HEK293 (cell line): ENCODE results near the gene TOR1A.

Source experiments
- GLIS1 ChIP-seq: fragments of 450-650 bp; formaldehyde crosslinking; IDR thresholded peaks from 2 replicates; pipeline ENCODE4 v1.5.1; 2016; ENCODE audit warnings: missing biosample characterization, missing genetic modification characterization
- HOXC10 ChIP-seq: sonication (generic); formaldehyde crosslinking; IDR thresholded peaks from 2 replicates; pipeline ENCODE4 v1.8.1; 2023; ENCODE audit warnings: mild to moderate bottlenecking, missing genetic modification reagents
- MYNN ChIP-seq: fragments of 450-650 bp; formaldehyde crosslinking; IDR thresholded peaks from 2 replicates; pipeline ENCODE4 v1.5.1; 2016; ENCODE audit warnings: missing biosample characterization, missing genetic modification characterization, borderline replicate concordance
- OVOL3 ChIP-seq: fragments of 450-650 bp; formaldehyde crosslinking; IDR thresholded peaks from 2 replicates; pipeline ENCODE4 v1.5.1; 2016; ENCODE audit warnings: missing biosample characterization, missing genetic modification characterization
- SCRT1 ChIP-seq: fragments of 450-650 bp; formaldehyde crosslinking; IDR thresholded peaks from 2 replicates; pipeline ENCODE4 v1.5.1; 2016; ENCODE audit warnings: missing biosample characterization, missing genetic modification characterization, borderline replicate concordance
- YY2 ChIP-seq: fragments of 450-650 bp; formaldehyde crosslinking; IDR thresholded peaks from 2 replicates; pipeline ENCODE4 v1.5.1; 2016; ENCODE audit warnings: missing biosample characterization, missing genetic modification characterization
- ZBTB21 ChIP-seq: fragments of 450-650 bp; formaldehyde crosslinking; IDR thresholded peaks from 2 replicates; pipeline ENCODE4 v1.5.1; 2017; ENCODE audit warnings: missing biosample characterization, missing genetic modification characterization
- ZBTB6 ChIP-seq: fragments of 450-650 bp; formaldehyde crosslinking; IDR thresholded peaks from 2 replicates; pipeline ENCODE4 v1.5.1; 2017; ENCODE audit warnings: missing biosample characterization, missing genetic modification characterization
- ZFP41 ChIP-seq: fragments of 450-650 bp; formaldehyde crosslinking; IDR thresholded peaks from 2 replicates; pipeline ENCODE4 v1.5.1; 2016; ENCODE audit warnings: missing biosample characterization, missing genetic modification characterization, borderline replicate concordance
- ZNF112 ChIP-seq: fragments of 450-650 bp; formaldehyde crosslinking; IDR thresholded peaks from 2 replicates; pipeline ENCODE4 v1.5.0; 2017; ENCODE audit warnings: missing biosample characterization, missing genetic modification characterization
- ZNF155 ChIP-seq: fragments of 450-650 bp; formaldehyde crosslinking; IDR thresholded peaks from 2 replicates; pipeline ENCODE4 v1.5.1; 2016; ENCODE audit warnings: missing biosample characterization, missing genetic modification characterization
- ZNF174 ChIP-seq: fragments of 450-650 bp; formaldehyde crosslinking; IDR thresholded peaks from 2 replicates; pipeline ENCODE4 v1.5.0; 2017; ENCODE audit warnings: missing biosample characterization, mild to moderate bottlenecking, missing genetic modification characterization
- ZNF239 ChIP-seq: fragments of 450-650 bp; formaldehyde crosslinking; IDR thresholded peaks from 2 replicates; pipeline ENCODE4 v1.5.1; 2016; ENCODE audit warnings: missing biosample characterization, missing genetic modification characterization
- ZNF266 ChIP-seq: fragments of 450-650 bp; formaldehyde crosslinking; IDR thresholded peaks from 2 replicates; pipeline ENCODE4 v1.5.1; 2016; ENCODE audit warnings: missing biosample characterization, missing genetic modification characterization, low read depth
- ZNF274 ChIP-seq, 2 experiments: fragments of 200-500 bp in 1 of 2; fragments of 450-650 bp in 1 of 2; sonication (Bioruptor generic) in 1 of 2; formaldehyde crosslinking in 1 of 2; IDR thresholded peaks; 2 replicates each; pipeline versions ENCODE4 v1.5.1 to v1.6.1; 2014 to 2016; ENCODE audit warnings: borderline replicate concordance in 1 of 2, inconsistent platforms in 1 of 2, low read length in 1 of 2, missing biosample characterization in 1 of 2, missing genetic modification characterization in 1 of 2
- ZNF280D ChIP-seq: fragments of 450-650 bp; formaldehyde crosslinking; IDR thresholded peaks from 2 replicates; pipeline ENCODE4 v1.5.1; 2016; ENCODE audit warnings: missing biosample characterization, missing genetic modification characterization
- ZNF292 ChIP-seq: fragments of 450-650 bp; formaldehyde crosslinking; IDR thresholded peaks from 2 replicates; pipeline ENCODE4 v1.5.1; 2016; ENCODE audit warnings: low read depth, missing biosample characterization, missing genetic modification characterization, borderline replicate concordance
- ZNF311 ChIP-seq: fragments of 450-650 bp; formaldehyde crosslinking; IDR thresholded peaks from 2 replicates; pipeline ENCODE4 v1.5.1; 2017; ENCODE audit warnings: missing biosample characterization, missing genetic modification characterization, borderline replicate concordance
- ZNF350 ChIP-seq: fragments of 450-650 bp; formaldehyde crosslinking; IDR thresholded peaks from 2 replicates; pipeline ENCODE4 v1.5.0; 2017; ENCODE audit warnings: missing biosample characterization, mild to moderate bottlenecking, missing genetic modification characterization
- ZNF404 ChIP-seq: fragments of 450-650 bp; formaldehyde crosslinking; IDR thresholded peaks from 2 replicates; pipeline ENCODE4 v1.5.1; 2017; ENCODE audit warnings: missing biosample characterization, missing genetic modification characterization
- ZNF449 ChIP-seq: fragments of 450-650 bp; formaldehyde crosslinking; IDR thresholded peaks from 2 replicates; pipeline ENCODE4 v1.5.1; 2017; ENCODE audit warnings: missing biosample characterization, mild to moderate bottlenecking, missing genetic modification characterization, moderate library complexity
- ZNF488 ChIP-seq: fragments of 450-650 bp; formaldehyde crosslinking; IDR thresholded peaks from 2 replicates; pipeline ENCODE4 v1.5.1; 2016; ENCODE audit warnings: missing biosample characterization, missing genetic modification characterization
- ZNF514 ChIP-seq: fragments of 450-650 bp; formaldehyde crosslinking; IDR thresholded peaks from 2 replicates; pipeline ENCODE4 v1.5.1; 2016; ENCODE audit warnings: missing biosample characterization, missing genetic modification characterization
- ZNF645 ChIP-seq: fragments of 450-650 bp; formaldehyde crosslinking; IDR thresholded peaks from 2 replicates; pipeline ENCODE4; 2016; ENCODE audit warnings: missing biosample characterization, missing genetic modification characterization
- ZNF660 ChIP-seq: fragments of 450-650 bp; IDR thresholded peaks from 2 replicates; pipeline ENCODE4 v1.5.1; 2018; ENCODE audit warnings: missing biosample characterization, mild to moderate bottlenecking, missing genetic modification characterization
- ZNF670 ChIP-seq: fragments of 450-650 bp; formaldehyde crosslinking; IDR thresholded peaks from 2 replicates; pipeline ENCODE4 v1.5.1; 2016; ENCODE audit warnings: missing biosample characterization, missing genetic modification characterization, low read depth
- ZNF747 ChIP-seq: fragments of 450-650 bp; formaldehyde crosslinking; IDR thresholded peaks from 2 replicates; pipeline ENCODE4 v1.5.1; 2016; ENCODE audit warnings: missing biosample characterization, missing genetic modification characterization
- ZSCAN18 ChIP-seq: fragments of 450-650 bp; formaldehyde crosslinking; IDR thresholded peaks from 2 replicates; pipeline ENCODE4 v1.5.1; 2016; ENCODE audit warnings: missing biosample characterization, missing genetic modification characterization
- ZSCAN4 ChIP-seq: fragments of 450-650 bp; formaldehyde crosslinking; IDR thresholded peaks from 2 replicates; pipeline ENCODE4 v1.5.1; 2017; ENCODE audit warnings: missing biosample characterization, missing genetic modification characterization

The TOR1A gene

GRCh38 chr9:129776938-129777768 lies 46.8 kb downstream of the TOR1A start (continued):
- TF ChIP-seq ZNF280D (tag by site-specific recombination) (no peak), YY2 (tag by site-specific recombination) (no peak), ZFP41 (no peak), ZNF645 (no peak), ZNF155 (tag by site-specific recombination) (no peak), ZNF266 (tag by site-specific recombination) (no peak), MYNN (no peak), ZNF174 (tag by site-specific recombination) (no peak), ZNF404 (tag by site-specific recombination) (no peak), ZBTB6 (tag by site-specific recombination) (peak; percentile 95), ZBTB21 (tag by site-specific recombination) (peak; percentile 98), ZNF350 (tag by site-specific recombination) (no peak), ZSCAN18 (tag by site-specific recombination) (no peak), ZNF449 (tag by site-specific recombination) (no peak; the same call in 1 of the 2 replicates), ZNF488 (tag by site-specific recombination) (no peak), ZNF514 (tag by site-specific recombination) (no peak), ZNF292 (tag by site-specific recombination) (no peak), SCRT1 (tag by site-specific recombination) (no peak), ZNF660 (tag by site-specific recombination) (peak; percentile 96), ZNF274 (IDR thresholded peaks at IDR 0.05; ENCODE audit: low read length) (no peak), ZNF274 (tag by site-specific recombination; IDR thresholded peaks at IDR 0.05; ENCODE audit: borderline replicate concordance) (no peak), HOXC10 (CRISPR knock-in tag) (no peak), OVOL3 (tag by site-specific recombination) (no peak), ZNF112 (tag by site-specific recombination) (no peak), ZNF747 (tag by site-specific recombination) (no peak), ZSCAN4 (no peak), ZNF670 (no peak), ZNF239 (tag by site-specific recombination) (no peak), ZNF311 (tag by site-specific recombination) (no peak), GLIS1 (tag by site-specific recombination) (peak; percentile 91)
